T-helper 1 cell treated with Interleukin-12 subunit alpha and Interleukin-12 subunit beta and Interleukin-4 antibody, amounts not matched to agents 30 μg/mL and 1 μg/mL, for 36 hours (primary cell): ENCODE data around the gene CEP112.
A peak's percentile ranks its signal among the peaks of the same experiment; 100 is the strongest.

ENCODE experiments used
- H3K27ac Mint-ChIP-seq: one replicate; pipeline ENCODE4 v1.8.0; 2021; ENCODE audit warnings: mild to moderate bottlenecking, mixed read lengths
- H3K27me3 Mint-ChIP-seq: one replicate; pipeline ENCODE4 v1.8.0; 2021; ENCODE audit warnings: low read depth, mixed read lengths
- H3K36me3 Mint-ChIP-seq: one replicate; pipeline ENCODE4 v1.8.0; 2021; ENCODE audit warnings: low read depth, mixed read lengths
- H3K4me1 Mint-ChIP-seq: one replicate; pipeline ENCODE4 v1.8.0; 2021; ENCODE audit warnings: low read depth, mixed read lengths
- H3K4me3 Mint-ChIP-seq: one replicate; pipeline ENCODE4 v1.8.0; 2021; ENCODE audit warnings: mild to moderate bottlenecking, moderate library complexity, mixed read lengths
- H3K9me3 Mint-ChIP-seq: one replicate; pipeline ENCODE4 v1.8.0; 2021; ENCODE audit warnings: mixed read lengths

Gene CEP112

GRCh38 chr17:65916425-65916824 lies 275.5 kb downstream of the CEP112 start:
- Mint-ChIP-seq H3K27me3 (no peaks in the 10 kb centered on the region), H3K27ac (no peak overlapping the region), H3K4me1 (peaks cover 14% of the 10 kb centered on the region), H3K36me3 (peaks cover 13% of the 10 kb centered on the region), H3K9me3 (peaks cover 24% of the 10 kb centered on the region), H3K4me3 (no peak overlapping the region)

- Mint-ChIP-seq H3K36me3 (peaks cover 20% of the 10 kb centered on the region), H3K27ac (peak overlapping the region; percentile 70), H3K9me3 (peaks cover 36% of the 10 kb centered on the region), H3K4me1 (peaks cover 14% of the 10 kb centered on the region), H3K27me3 (peaks cover 7% of the 10 kb centered on the region), H3K4me3 (peak overlapping the region; percentile 36)
These were observed 277.1 kb downstream of the CEP112 start for GRCh38 chr17:65914784-65915342.

GRCh38 chr17:65913326-65913850 lies 278.5 kb downstream of the CEP112 start:
- peaks cover 42% of the 10 kb centered on the region for H3K9me3 Mint-ChIP-seq
- H3K4me3 Mint-ChIP-seq: no peak overlapping the region
- H3K27me3 Mint-ChIP-seq: peaks cover 7% of the 10 kb centered on the region
- H3K27ac Mint-ChIP-seq: no peak overlapping the region
- peaks cover 20% of the 10 kb centered on the region for H3K36me3 Mint-ChIP-seq
- H3K4me1 Mint-ChIP-seq: peaks cover 14% of the 10 kb centered on the region

- Mint-ChIP-seq H3K4me3 (no peak overlapping the region), H3K9me3 (peaks cover 39% of the 10 kb centered on the region), H3K27me3 (peaks cover 7% of the 10 kb centered on the region), H3K27ac (no peak overlapping the region), H3K36me3 (peaks cover 19% of the 10 kb centered on the region), H3K4me1 (peaks cover 12% of the 10 kb centered on the region)
These were observed 281.1 kb downstream of the CEP112 start for GRCh38 chr17:65910836-65911235.

GRCh38 chr17:65902831-65903522 lies 289.0 kb downstream of the CEP112 start:
- Mint-ChIP-seq H3K4me3 (no peak overlapping the region), H3K27ac (no peak overlapping the region), H3K4me1 (no peaks in the 10 kb centered on the region), H3K9me3 (no peaks in the 10 kb centered on the region), H3K27me3 (no peaks in the 10 kb centered on the region), H3K36me3 (no peaks in the 10 kb centered on the region)

GRCh38 chr17:65902155-65902554 lies 289.8 kb downstream of the CEP112 start:
- Mint-ChIP-seq H3K27me3 (no peaks in the 10 kb centered on the region), H3K27ac (no peak overlapping the region), H3K4me1 (no peaks in the 10 kb centered on the region), H3K36me3 (no peaks in the 10 kb centered on the region), H3K4me3 (no peak overlapping the region), H3K9me3 (no peaks in the 10 kb centered on the region)

- Mint-ChIP-seq H3K36me3 (no peaks in the 10 kb centered on the region), H3K4me3 (no peak overlapping the region), H3K27me3 (no peaks in the 10 kb centered on the region), H3K9me3 (no peaks in the 10 kb centered on the region), H3K27ac (no peak overlapping the region), H3K4me1 (no peaks in the 10 kb centered on the region)
These were observed 290.5 kb downstream of the CEP112 start for GRCh38 chr17:65901394-65901793.

- Mint-ChIP-seq H3K27ac (no peak overlapping the region), H3K4me3 (no peak overlapping the region), H3K27me3 (no peaks in the 10 kb centered on the region), H3K4me1 (no peaks in the 10 kb centered on the region), H3K9me3 (no peaks in the 10 kb centered on the region), H3K36me3 (no peaks in the 10 kb centered on the region)
These were observed 291.7 kb downstream of the CEP112 start for GRCh38 chr17:65900216-65900615.

- Mint-ChIP-seq H3K36me3 (no peaks in the 10 kb centered on the region), H3K4me1 (no peaks in the 10 kb centered on the region), H3K27me3 (no peaks in the 10 kb centered on the region), H3K4me3 (no peak overlapping the region), H3K9me3 (no peaks in the 10 kb centered on the region), H3K27ac (no peak overlapping the region)
These were observed 293.3 kb downstream of the CEP112 start for GRCh38 chr17:65898651-65899050.

- H3K27me3 Mint-ChIP-seq: no peaks in the 10 kb centered on the region
- H3K4me1 Mint-ChIP-seq: no peaks in the 10 kb centered on the region
- H3K4me3 Mint-ChIP-seq: no peak overlapping the region
- no peaks in the 10 kb centered on the region for H3K36me3 Mint-ChIP-seq
- no peaks in the 10 kb centered on the region for H3K9me3 Mint-ChIP-seq
- no peak overlapping the region for H3K27ac Mint-ChIP-seq
These were observed 295.0 kb downstream of the CEP112 start for GRCh38 chr17:65896889-65897288.

GRCh38 chr17:65895969-65896368 lies 296.0 kb downstream of the CEP112 start:
- H3K4me3 Mint-ChIP-seq: no peak overlapping the region
- H3K9me3 Mint-ChIP-seq: no peaks in the 10 kb centered on the region
- no peaks in the 10 kb centered on the region for H3K4me1 Mint-ChIP-seq
- no peaks in the 10 kb centered on the region for H3K27me3 Mint-ChIP-seq
- H3K36me3 Mint-ChIP-seq: no peaks in the 10 kb centered on the region
- no peak overlapping the region for H3K27ac Mint-ChIP-seq

GRCh38 chr17:65893692-65894279 lies 298.1 kb downstream of the CEP112 start:
- Mint-ChIP-seq H3K27ac (no peak overlapping the region), H3K36me3 (no peaks in the 10 kb centered on the region), H3K4me3 (no peak overlapping the region), H3K9me3 (no peaks in the 10 kb centered on the region), H3K4me1 (no peaks in the 10 kb centered on the region), H3K27me3 (no peaks in the 10 kb centered on the region)

- H3K36me3 Mint-ChIP-seq: no peaks in the 10 kb centered on the region
- no peaks in the 10 kb centered on the region for H3K4me1 Mint-ChIP-seq
- H3K9me3 Mint-ChIP-seq: no peaks in the 10 kb centered on the region
- no peak overlapping the region for H3K4me3 Mint-ChIP-seq
- no peak overlapping the region for H3K27ac Mint-ChIP-seq
- no peaks in the 10 kb centered on the region for H3K27me3 Mint-ChIP-seq
These were observed 299.0 kb downstream of the CEP112 start for GRCh38 chr17:65892912-65893377.

- H3K4me3 Mint-ChIP-seq: no peak overlapping the region
- H3K4me1 Mint-ChIP-seq: no peaks in the 10 kb centered on the region
- H3K27me3 Mint-ChIP-seq: no peaks in the 10 kb centered on the region
- H3K27ac Mint-ChIP-seq: no peak overlapping the region
- H3K9me3 Mint-ChIP-seq: no peaks in the 10 kb centered on the region
- H3K36me3 Mint-ChIP-seq: no peaks in the 10 kb centered on the region
These were observed 300.6 kb downstream of the CEP112 start for GRCh38 chr17:65891231-65891735.

GRCh38 chr17:65888649-65889048 lies 303.3 kb downstream of the CEP112 start:
- Mint-ChIP-seq H3K27ac (no peak overlapping the region), H3K4me1 (no peaks in the 10 kb centered on the region), H3K4me3 (no peak overlapping the region), H3K9me3 (no peaks in the 10 kb centered on the region), H3K36me3 (no peaks in the 10 kb centered on the region), H3K27me3 (no peaks in the 10 kb centered on the region)
